Bronchial epithelial cell (primary cell): Measurements from ENCODE around the gene ACACB. TPM values are rescaled to one million over a fixed set of nuclear protein-coding genes. Genes with fewer than 3 reads are reported as not detected.

Experiments
- DNase-seq: peaks from one replicate; pipeline ENCODE4 v3.0.0-alpha.2; 2010; ENCODE audit warnings: low read depth
- FAIRE-seq: peaks from 2 replicates; lab custom pipeline; 2011; peaks lifted over from hg19 to GRCh38; lab: Jason Lieb, UNC
- H3K27me3 ChIP-seq: 2 replicates; pipeline ENCODE4 v1.5.1; 2011; ENCODE audit warnings: low read length; ENCODE audit not compliant: control insufficient read depth, insufficient read depth
- H3K36me3 ChIP-seq: 2 replicates; pipeline ENCODE4 v1.5.1; 2011; ENCODE audit warnings: low read length; ENCODE audit not compliant: control insufficient read depth, insufficient read depth
- H3K4me3 ChIP-seq: 2 replicates; pipeline ENCODE4 v1.5.1; 2011; ENCODE audit warnings: mild to moderate bottlenecking, low read depth, low read length, control low read depth
- total RNA-seq: library from RNA; depleted of rRNA; stranded (reverse); fragments of >200 nt; gene quantifications from 2 replicates; pipeline ENCODE4 v1.2.1, GENCODE V29; 2014
- TF ChIP-seq, protein P1 (sequence below): IDR thresholded peaks from 2 replicates; pipeline ENCODE4 v1.5.1; 2011; ENCODE audit warnings: mild to moderate bottlenecking, moderate library complexity, low read length, control low read depth, inconsistent platforms; ENCODE audit not compliant: insufficient read depth, severe bottlenecking

The ACACB gene
- total RNA-seq, 1 donor from 2014 or later, result 0.79 TPM

DNA sequence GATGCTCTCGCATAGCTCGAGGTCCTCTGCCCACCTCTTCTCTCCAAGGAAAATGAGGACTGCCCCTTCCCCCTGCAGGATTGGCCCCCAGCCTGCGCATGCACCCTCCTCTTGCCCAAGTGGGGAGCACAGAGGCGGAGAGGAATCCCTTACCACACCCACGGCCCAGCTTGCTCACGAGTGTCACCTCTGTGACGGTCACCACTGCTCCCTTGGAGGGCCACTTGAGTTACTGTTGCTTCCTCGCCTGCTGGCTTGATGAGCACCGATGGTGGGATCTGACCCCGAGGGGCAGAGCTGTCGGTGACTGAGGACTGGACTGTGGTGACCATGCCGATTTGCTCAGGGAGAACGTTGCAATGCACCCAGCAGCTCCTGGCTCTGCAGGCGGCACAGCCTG, 151.0 kb downstream of the ACACB start:
- no peak for FAIRE-seq
- TF ChIP-seq, protein P1, sequence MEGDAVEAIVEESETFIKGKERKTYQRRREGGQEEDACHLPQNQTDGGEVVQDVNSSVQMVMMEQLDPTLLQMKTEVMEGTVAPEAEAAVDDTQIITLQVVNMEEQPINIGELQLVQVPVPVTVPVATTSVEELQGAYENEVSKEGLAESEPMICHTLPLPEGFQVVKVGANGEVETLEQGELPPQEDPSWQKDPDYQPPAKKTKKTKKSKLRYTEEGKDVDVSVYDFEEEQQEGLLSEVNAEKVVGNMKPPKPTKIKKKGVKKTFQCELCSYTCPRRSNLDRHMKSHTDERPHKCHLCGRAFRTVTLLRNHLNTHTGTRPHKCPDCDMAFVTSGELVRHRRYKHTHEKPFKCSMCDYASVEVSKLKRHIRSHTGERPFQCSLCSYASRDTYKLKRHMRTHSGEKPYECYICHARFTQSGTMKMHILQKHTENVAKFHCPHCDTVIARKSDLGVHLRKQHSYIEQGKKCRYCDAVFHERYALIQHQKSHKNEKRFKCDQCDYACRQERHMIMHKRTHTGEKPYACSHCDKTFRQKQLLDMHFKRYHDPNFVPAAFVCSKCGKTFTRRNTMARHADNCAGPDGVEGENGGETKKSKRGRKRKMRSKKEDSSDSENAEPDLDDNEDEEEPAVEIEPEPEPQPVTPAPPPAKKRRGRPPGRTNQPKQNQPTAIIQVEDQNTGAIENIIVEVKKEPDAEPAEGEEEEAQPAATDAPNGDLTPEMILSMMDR, result no peak
- H3K36me3 ChIP-seq, result no peaks in the 10 kb centered on the region

DNA sequence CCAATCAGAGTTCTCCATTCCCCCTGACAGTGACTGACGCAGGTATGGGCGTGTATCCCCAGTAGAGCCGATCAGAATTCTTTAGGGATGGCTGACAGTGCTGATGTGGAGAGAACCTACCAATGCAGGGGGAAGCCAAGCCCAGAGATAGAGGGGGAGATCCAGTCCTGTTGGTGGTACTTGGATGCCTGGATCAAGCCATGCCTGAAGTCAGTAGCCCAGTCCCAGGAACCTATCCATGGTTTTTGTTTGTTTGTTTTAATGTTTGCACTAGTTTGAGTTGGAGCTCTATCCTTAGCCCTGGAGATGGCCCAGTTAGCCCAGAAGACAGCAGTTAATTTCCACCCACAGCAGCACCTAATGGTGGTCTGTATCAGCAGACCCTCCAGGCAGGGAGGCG, 152.5 kb downstream of the ACACB start:
- no peak for FAIRE-seq
- no peaks in the 10 kb centered on the region for H3K36me3 ChIP-seq

More for the DNA sequence above, 151.0 kb downstream of the ACACB start:
- Histone ChIP-seq H3K27me3 (no peaks in the 10 kb centered on the region), H3K4me3 (no peak overlapping the region)
- DNase-seq, result no peak

DNA sequence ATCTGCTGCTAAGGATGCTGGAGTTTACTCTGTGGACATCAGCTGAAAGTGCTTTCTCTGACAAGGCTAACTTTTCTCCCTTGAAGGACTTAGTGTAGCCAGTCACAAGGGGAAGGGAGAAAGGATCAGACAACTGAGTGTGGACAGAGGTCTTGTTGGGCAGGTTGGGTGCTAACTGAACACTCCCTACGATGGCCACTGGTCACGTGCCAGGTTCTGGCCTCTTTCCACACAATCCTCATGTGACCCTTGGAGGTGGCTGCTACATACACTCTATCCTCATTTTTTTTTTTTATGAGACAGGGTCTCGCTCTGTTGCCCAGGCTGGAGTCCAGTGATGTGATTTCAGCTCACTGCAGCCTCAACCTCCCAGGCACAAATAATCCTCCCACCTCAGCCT, 153.0 kb downstream of the ACACB start:
- no peaks in the 10 kb centered on the region for H3K27me3 ChIP-seq
- FAIRE-seq (peak; percentile 36), DNase-seq (no peak)
- TF ChIP-seq, protein P1, result no peak
- H3K4me3 ChIP-seq, result no peak overlapping the region
- no peaks in the 10 kb centered on the region for H3K36me3 ChIP-seq

More for the DNA sequence above, 152.5 kb downstream of the ACACB start:
- TF ChIP-seq, protein P1, result no peak
- Histone ChIP-seq H3K27me3 (no peaks in the 10 kb centered on the region), H3K4me3 (no peak overlapping the region)
- no peak for DNase-seq

DNA sequence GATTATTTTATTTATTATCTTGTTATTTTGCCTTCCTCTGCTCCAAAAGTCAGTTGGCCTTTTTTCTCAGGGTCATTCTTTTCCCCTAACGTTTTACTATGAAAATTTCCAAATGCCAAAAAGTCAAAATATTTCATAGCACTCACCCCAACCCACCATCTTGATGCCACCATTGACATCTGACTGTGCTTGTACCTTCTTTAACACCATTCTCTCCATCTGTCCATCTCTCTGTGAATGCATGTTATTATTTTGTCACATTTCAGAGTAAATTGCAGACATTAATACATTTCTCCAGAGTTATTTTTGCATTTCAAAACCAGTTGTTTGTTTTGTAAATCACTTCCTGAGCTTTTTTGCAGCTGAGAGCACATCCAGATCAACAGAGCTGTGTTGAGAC, 154.1 kb downstream of the ACACB start:
- DNase-seq (no peak), FAIRE-seq (no peak)
- TF ChIP-seq, protein P1, result no peak
- Histone ChIP-seq H3K4me3 (no peak overlapping the region), H3K36me3 (no peaks in the 10 kb centered on the region), H3K27me3 (no peaks in the 10 kb centered on the region)

DNA sequence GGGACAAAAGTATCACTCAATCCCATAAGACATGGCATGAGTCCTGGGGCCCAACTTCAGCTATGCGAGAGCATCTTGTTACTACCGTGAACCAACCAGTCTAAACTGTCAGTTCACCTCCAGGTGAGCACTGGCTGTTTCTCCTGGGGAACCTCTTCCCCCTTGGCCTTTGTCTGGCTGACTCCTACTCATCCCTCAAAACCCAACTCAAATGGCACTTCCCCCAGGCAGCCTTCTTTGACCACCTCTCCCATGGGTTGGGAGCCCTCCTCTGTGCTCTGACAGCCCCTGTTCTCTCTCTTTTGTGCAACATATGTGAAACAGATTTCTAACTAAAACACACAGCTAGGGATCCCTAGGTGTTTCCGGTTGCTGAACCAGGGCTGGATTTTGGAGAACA, 155.0 kb downstream of the ACACB start:
- no peak for FAIRE-seq
- H3K27me3 ChIP-seq, result no peaks in the 10 kb centered on the region
- H3K4me3 ChIP-seq, result no peak overlapping the region
- no peak for DNase-seq
- TF ChIP-seq, protein P1, result no peak
- H3K36me3 ChIP-seq, result no peaks in the 10 kb centered on the region

DNA sequence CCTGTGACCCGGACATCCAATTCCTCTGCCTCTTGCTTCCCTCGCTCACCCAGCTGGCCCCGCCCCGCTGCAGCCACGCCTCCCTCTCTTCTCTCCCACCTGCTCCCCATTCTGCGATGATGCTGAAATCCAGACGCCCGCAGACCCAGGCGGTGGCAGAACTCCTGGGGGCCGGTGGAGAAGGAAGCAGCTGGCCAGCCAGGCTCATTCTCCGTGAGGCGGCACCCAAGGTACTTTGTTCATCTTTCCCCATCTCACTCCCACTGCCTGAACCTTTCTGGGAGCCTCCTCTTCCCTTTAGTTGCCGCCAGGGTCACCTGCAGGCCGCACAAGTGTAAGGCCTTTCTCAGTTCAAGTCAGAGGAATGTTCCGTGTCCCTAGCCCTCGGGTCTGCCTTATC, 157.0 kb downstream of the ACACB start:
- DNase-seq (no peak), FAIRE-seq (no peak)
- no peaks in the 10 kb centered on the region for H3K27me3 ChIP-seq
- no peak overlapping the region for H3K4me3 ChIP-seq
- TF ChIP-seq, protein P1, result no peak
- H3K36me3 ChIP-seq, result no peaks in the 10 kb centered on the region
